ENCODE results near the gene KCNJ4.
"Not testable (repeated sequence)": the region's sequence is repeated elsewhere in the genome, so short reads cannot be mapped to it uniquely, and the experiment has no call there.

Gene KCNJ4

DNA sequence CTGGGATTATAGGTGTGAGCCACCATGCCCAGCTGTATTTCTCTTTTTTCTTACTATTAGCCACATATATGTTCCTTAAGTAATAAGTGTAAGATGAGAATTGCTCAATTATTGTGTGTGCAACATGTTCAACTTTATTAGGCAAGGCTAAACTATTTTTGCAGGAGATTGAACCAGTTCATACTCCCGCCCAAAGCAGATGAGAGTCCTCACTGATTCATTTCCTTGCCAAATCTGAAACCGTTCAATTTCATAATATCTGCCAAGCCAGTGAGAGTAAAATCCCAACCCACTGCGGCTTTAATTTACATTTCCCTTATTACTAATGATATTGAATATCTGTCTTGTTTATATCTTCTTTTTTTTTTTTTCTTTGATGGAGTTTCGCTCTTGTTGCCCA lies 48.4 kb downstream of the KCNJ4 start:
- DNase-seq: no peak

DNA sequence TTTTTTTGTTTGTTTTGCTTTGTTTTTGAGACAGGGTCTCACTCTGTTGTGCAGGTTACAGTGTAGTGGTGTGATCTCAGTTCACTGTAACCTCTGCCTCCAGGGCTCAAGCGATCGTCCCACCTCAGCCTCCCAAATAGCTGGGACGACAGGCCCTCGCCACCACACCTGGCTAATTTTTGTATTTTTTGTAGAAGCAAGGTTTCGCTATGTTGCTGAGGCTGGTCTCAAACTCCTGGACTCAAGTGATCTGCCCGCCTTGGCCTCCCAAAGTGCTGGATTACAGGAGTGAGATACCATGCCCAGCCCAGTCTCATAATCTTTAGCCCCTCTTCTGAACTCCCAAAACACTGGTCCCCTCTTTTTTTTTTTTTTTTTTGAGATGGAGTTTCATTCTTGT lies 50.6 kb downstream of the KCNJ4 start:
- DNase-seq: no peak

DNA sequence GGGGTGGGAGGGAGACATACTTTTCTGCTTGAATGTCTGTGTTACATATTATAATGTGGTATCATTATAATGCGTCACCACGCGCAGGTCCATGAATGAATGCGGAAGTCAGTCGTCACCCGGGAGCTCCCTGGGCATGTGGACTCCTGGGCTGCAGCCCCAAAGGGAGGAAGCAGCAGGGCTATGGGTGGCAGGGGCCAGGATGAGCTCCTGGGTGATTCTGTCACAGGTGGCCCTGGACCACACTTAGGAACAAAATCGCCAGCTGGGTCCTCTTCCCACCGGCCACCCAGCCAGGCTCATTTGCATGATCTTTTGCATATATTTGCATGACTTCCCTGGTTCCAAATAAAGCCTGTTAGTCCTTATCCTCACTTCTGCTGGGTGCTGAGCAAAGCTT lies 51.2 kb downstream of the KCNJ4 start:
- no peak for DNase-seq

DNA sequence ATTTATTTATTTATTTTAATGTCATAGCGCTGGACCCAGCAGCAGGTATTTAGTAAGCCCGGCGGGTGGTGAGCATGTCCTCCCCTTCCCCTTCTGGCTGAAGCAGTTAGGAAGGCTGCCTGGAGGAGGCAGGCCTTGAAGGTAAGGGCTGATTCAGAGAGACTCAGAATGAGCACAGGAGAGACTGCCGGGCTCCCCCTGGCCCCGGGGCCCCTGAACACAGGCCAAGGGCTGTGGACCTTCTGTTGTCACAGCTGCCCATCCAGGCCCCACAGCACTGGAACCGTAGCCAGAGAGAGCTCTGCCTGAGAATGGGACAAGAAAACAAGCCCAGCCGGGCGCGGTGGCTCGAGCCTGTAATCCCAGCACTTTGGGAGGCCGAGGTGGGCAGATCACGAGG lies 52.8 kb downstream of the KCNJ4 start:
- no peak for DNase-seq

DNA sequence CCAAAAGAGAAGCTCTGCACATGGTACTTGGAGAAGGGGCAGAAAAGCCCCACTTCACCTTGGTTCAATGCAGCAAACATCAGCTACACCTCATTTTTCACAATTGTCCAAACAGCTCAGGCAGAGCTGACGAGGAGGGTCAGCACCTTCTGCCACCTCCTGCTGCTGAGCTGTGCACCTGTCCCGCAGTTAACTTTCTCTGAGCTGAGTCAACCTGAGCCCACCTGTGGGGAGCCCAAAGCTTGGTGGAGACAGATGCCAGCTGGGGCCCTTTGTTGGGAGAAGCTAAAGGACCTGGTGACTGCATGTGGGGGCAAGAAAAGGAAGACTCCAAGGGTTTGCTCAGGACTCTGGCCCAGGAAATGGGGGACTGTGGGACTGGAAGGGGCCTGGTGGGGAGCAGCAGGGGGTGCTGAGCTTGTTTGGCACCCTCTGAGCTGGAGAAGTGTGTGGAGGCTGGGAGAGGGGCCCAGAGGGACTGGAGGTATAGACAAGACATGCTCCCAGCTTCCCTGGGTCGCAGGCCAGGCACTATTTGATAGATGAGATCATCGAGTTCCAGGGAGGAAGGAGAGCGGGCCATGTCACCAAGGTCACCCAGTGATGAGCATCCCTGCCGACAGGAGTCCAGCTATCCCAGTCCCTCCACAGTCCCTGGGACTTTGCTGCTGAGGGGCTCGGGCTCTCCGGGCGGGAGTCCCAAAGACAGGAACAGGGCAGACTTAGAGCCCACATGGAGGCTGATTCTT lies 53.5 kb downstream of the KCNJ4 start:
- DNase-seq: no peak

DNA sequence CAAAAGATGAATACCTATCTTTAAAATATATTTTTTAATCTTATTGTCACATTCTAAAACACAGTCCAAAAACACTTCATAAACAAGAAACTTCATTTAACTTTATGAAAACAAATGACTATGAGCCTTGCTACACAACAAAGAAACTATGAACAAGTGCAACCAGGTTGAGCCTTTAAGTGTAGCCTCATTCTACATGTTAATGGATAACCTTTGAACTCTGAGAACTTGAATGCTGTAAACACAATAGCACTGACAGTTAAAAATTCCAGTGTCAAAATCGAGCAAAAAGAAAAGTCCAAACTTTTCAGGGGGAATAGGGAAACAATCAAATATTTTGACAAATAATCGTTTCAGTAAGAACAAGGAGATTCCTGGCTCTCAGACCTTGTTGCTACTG lies 54.7 kb downstream of the KCNJ4 start:
- DNase-seq: not testable (repeated sequence)

DNA sequence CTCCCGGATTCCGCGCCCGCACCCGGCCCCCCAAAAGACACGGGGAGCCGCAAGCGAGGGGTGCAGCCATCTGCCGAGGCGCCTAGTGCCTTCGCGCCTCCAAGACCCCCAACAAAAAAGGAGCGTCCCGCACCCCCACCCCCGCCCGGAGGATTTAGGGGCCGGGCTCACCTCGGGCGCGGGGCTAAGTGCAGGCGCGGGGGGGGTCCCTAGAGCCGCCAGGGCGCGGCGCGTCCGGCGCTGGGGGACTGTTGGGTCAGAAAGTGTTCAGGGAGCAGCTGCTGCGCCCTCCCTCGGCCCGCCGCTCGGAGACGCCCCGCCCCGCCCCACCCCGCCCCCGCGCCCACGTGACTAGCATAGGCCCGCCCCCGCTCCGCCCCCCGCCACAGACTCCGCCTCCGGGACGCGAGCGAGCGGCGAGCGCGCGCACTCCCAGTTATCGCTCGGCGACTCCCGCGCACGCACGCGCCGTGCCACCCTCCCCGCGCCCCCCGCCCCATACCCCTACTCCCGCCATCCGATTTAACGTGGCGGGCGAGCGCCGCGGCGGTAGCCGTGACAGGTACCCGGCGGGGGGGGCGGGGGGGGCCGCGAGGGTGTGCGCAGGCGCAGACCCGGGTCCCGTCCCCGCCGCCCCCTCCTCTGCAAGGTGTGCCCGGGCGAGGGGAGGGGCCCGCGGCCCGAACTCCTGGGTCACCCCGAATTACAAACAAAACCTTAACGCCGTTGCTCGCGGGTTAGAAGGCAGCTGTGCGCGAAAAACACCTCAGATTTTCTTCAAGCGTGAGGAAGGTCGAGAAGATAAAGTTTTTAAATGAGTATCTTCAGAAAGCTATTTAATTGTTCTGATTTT lies 56.2 kb downstream of the KCNJ4 start:
- DNase-seq: peak; percentile 82

DNA sequence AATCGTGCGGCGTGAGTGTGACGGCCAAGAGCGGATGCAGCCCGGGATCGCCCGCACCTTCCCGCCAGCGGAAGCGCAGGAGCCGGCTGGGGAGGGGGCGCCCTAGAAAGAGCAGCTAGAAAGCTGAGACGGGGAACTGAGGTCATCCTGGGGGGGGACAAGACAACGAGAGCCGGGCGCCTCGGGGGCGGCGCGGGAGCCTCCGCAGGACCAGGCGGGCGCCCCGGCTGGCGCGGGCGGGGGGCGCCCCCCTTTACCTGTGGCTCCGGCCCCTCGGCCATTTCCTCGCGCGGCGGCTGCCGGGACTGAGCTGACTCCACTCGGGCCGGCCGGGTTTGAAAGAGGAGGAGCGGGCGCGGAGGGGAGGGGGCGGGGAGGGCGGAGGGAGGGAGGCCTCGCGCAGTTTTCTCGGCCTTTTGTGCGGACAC lies 56.8 kb downstream of the KCNJ4 start:
- DNase-seq: not testable (repeated sequence)

DNA sequence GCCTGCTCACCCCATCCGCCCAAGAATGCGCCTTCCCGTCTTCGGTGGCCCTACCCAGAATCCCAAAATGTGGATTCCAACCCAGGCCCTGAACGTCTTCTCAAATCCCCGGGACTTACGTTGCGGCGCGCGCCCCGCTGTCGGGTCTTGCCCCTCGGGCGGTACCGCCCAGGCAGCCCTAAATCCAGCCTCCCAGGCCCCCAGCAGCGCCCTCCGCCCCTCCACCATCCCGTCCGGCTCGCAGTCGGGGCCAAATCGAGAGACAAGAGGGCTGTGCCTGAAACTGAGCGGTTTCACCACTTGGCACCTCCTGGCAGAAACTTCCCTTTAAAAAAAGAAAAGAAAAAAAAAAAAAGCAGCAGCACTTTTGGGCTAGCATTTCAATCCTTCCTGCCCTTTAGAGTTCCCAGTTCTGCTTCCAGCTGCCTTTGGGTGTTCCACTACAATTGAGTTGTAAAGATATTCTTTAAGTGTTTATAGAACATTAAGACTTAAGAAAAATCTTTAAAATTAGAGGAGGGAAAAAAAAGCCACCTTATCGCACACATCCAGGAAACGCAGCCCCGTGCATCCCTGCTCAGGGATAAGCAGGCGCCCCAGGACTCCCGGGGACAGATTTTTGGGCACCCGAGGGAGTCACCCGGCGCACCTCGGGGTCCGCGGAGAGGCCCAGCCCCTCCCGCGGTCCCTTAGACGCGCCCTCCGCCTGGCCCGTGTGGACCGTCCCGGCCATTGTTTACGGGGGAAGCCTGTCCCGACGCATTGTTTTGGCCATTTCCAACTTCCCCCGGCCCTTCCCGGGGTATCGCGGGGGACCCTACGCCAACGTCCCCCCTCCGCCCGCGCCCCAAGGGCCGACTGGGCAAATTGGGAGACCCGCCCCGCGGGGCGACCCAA lies 57.6 kb downstream of the KCNJ4 start:
- no peak for DNase-seq

DNA sequence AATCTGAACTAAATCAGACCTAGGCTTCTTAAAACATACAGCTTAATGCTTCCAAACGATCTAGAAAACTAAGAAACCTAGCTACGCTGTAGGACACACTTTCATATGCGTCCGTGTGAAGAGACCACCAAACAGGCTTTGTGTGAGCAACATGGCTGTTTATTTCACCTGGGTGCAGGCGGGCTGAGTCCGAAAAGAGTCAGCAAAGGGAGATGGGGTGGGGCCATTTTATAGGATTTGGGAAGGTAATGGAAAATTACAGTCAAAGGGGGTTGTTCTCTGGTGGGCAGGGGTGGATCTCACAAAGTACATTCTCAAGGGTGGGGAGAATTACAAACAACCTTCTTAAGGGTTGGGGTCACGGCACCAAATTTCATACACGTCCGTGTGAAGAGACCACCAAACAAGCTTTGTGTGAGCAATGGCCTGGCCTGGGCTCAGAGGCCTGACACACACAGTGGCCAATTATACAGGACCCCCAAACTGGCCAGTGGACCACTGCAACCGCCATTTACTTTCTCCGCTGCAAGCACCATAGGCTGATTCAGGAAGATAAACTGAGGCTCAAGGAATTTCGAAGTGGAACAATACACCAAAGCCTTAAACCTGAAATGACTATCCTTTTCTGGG lies 58.4 kb downstream of the KCNJ4 start:
- DNase-seq: not testable (repeated sequence)

DNA sequence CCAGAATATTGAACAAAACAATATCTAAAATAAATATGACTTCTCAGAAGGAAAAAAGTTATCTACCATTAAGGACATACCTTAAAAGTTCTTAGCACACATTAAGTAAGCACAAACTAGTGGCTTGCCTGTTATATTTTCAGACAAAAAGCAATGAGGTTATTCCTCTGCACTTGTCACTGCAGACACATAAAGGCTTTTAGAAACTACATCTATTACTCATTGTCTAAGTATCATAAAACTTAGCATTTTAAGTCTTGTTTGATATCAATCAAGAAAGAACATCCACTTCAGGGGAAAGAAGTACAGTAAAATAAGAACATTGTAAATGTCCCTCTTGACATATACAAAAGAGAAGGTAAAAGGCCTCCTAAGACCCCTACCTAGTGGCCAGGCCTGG lies 59.1 kb downstream of the KCNJ4 start:
- not testable (repeated sequence) for DNase-seq

DNA sequence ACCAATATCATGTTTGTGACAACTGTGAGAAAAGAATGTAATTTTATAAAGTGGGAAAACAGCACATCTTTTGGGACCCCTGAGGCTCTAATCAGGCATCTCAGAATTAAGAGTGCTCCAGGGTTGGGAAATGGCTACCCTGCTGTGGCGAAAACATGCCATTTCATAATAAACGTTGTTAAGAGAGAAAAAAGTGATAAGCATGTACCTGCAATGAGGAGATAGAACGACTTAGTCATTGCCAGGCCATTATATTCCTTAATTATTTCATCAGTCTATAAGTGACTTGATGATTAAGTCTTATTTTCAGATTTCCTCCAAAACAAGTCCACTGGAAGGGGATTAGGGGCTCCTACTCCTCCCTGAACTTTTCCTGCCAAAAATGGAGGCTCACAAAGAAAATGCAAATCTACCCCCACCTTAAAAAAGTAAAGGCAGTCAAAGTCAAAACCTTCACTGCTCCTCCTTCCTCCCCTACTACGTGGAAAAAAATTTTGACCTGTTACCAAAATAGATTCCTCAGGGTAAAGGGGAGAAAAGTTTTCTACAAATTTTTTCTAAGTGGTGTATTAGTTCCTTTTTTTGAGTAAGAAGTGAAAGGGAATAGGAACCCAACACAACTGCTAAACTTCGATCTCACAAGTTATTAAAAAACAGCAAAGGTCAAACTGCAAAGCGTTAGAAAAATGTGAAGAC lies 59.9 kb downstream of the KCNJ4 start:
- DNase-seq: not testable (repeated sequence)

DNA sequence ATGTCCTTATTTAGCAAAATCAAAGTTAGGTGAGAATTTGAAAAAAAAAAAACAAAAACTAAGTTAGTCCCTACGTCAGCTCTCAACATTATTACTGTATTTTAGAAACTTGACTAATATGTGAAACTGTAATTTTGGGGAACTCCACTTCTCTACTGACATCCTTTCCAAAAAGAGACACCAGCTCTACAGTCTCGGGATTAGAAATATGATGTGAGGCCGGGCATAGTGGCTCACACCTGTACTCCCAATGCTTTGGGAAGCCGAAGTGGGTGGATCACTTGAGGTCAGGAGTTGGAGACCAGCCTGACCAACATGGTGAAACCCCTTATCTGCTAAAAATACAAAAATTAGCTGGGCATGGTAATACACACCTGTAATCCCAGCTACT lies 65.6 kb downstream of the KCNJ4 start:
- not testable (repeated sequence) for DNase-seq

DNA sequence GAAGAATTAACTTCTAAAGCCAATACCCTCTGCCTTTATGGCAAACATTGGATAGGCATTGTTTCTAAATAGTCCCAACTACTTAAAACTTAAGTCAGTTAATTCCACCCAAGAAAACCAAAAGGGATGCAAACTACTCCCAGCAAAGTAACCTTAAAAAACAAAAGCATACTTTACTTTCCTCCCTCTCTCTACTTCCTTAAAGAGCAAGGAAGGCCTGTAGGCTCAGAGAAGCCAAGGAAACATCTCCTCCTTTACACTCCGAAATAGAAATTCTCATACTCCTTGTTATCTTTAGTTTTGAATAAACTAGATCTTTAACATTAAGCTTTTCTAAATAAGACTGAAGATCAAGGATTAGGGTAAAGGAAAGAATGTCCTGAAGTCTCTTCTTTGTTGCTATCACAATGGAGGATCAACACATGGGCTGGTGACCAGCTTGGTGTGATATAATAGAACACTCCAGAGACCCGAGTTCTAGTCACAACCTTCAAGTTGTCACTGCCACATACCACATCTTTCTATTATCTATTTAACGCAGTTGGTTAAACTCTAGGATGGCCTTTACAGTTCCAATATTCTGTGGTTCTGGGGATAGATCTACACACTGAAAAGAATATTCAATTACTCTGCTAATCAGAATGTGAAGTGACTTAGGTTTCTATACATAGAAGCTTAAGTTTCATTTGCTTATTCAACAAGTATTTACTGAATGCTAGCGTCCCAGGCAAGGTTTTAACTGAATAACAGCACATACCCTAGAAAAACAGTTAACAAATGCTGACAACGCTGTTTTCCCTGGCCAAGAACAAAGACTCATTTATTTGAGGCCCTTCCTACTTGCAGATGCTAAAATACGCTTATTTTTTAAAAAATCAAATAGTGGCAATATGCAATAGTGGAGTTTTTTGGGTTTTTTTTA lies 66.2 kb downstream of the KCNJ4 start:
- not testable (repeated sequence) for DNase-seq

DNA sequence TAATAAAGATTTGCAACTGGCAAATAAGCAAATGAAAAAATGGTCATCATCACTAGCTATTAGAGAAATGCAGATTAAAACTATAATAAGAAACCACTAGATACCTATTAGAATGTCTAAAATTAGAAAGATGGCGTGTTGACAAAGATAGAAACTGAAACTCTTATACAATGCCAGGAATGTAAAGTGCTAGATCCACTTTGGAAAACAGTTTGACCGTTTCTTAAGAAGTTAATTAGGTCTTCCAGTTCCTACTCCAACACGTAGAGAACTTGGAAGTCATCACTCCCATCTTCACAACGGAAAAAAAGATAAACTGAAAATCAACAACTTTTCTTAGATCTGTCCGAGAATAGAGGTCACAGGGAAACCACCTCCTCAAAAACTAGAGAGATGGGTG lies 68.1 kb downstream of the KCNJ4 start:
- DNase-seq: not testable (repeated sequence)

DNA sequence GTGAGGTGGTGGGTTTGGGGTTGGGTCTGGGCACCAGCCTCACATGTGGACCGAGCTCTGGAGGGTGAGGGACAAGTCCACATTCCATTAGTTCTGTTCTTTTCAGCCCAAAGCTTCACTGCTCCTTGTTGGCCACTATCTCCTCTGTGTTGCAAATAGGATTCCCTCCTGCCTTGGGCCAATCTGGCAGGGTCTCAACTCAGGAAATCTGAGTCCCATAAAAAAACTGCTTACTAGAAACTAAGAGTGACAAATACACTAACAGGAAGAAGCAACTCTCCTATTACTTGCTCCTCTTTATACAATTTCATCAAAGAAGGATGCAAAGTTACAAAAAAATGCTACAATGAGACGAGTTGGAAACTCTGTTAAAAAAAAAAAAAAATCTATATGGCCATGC lies 71.6 kb downstream of the KCNJ4 start:
- DNase-seq: no peak

DNA sequence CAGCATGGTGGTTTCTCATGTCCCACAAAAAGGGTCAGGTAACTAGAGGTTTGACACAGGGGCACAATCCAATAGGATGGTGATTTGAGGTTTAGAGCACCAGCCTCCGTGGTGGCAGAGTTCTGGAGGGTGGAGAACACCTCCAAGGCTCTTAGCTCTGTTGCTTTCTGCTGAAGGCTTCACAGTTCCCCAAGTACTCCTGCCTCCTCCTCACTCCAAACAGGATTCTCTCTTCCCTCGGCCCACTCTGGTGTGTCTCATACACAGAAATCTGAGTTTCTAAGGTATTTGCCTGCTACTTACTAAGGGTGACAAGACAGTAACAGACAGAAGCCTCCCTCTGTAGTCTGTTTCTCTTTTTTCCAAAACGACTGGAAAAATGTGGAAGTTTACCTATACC lies 73.6 kb downstream of the KCNJ4 start:
- not testable (repeated sequence) for DNase-seq

All from activated T-cell treated with anti-CD3 and anti-CD28 coated beads for 4 hours (primary cell).